ENCODE results near the gene KPNA5. TPM values are rescaled to one million over a fixed set of nuclear protein-coding genes. Genes with fewer than 3 reads are reported as not detected.
A peak's percentile ranks its signal among the peaks of the same experiment; 100 is the strongest.
"Not testable (repeated sequence)": the region's sequence is repeated elsewhere in the genome, so short reads cannot be mapped to it uniquely, and the experiment has no call there.

Gene KPNA5
- total and polyA plus RNA-seq, 9 of the 15 experiments (the other 6 are each of a cell fraction or from before 2014, with no cell fraction given): 3.2 to 10.3 (median 6.5) TPM

DNA sequence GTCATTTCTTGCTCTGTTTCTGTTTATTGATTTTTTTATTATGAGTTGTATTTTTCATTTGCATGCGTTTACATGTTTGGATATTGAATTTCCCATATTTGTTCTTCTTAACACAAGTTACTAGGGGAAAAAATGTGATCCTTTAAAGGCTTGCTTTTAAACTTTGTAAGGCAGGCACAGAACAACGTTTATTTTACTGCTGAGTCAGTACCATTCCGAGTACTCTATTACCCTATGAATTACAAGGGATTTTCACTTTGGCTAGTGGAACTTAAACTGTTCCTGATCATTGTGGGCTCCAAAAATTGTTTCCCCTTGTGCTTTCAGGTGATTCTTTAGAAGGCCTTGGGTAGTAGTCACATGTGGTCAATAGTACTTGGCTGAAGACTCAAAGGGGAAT is 56.0 kb downstream of the KPNA5 start:
- DNase-seq (ENCODE audit: extremely low read depth in 1 of 4, low spot score in 3 of 4) (no peak), ATAC-seq (no peak), FAIRE-seq (no peak)
- 46% methylated on average over 3 of the region's 3 CpGs for WGBS (ENCODE audit: insufficient coverage, low coverage, missing lambda C conversion rate)
- TF ChIP-seq, protein P1, sequence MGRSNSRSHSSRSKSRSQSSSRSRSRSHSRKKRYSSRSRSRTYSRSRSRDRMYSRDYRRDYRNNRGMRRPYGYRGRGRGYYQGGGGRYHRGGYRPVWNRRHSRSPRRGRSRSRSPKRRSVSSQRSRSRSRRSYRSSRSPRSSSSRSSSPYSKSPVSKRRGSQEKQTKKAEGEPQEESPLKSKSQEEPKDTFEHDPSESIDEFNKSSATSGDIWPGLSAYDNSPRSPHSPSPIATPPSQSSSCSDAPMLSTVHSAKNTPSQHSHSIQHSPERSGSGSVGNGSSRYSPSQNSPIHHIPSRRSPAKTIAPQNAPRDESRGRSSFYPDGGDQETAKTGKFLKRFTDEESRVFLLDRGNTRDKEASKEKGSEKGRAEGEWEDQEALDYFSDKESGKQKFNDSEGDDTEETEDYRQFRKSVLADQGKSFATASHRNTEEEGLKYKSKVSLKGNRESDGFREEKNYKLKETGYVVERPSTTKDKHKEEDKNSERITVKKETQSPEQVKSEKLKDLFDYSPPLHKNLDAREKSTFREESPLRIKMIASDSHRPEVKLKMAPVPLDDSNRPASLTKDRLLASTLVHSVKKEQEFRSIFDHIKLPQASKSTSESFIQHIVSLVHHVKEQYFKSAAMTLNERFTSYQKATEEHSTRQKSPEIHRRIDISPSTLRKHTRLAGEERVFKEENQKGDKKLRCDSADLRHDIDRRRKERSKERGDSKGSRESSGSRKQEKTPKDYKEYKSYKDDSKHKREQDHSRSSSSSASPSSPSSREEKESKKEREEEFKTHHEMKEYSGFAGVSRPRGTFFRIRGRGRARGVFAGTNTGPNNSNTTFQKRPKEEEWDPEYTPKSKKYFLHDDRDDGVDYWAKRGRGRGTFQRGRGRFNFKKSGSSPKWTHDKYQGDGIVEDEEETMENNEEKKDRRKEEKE (IDR thresholded peaks at IDR 0.05; ENCODE audit: borderline replicate concordance in 1 of 2, control insufficient read depth in 1 of 2, low read depth in 2 of 2, low read length in 1 of 2): no peak
- no peak for TF ChIP-seq TEAD1 (CRISPR knock-in tag; IDR thresholded peaks at IDR 0.05)
- no peak for TF ChIP-seq CHD1 (IDR thresholded peaks at IDR 0.05; ENCODE audit: low read length)
- TF ChIP-seq, protein P2, sequence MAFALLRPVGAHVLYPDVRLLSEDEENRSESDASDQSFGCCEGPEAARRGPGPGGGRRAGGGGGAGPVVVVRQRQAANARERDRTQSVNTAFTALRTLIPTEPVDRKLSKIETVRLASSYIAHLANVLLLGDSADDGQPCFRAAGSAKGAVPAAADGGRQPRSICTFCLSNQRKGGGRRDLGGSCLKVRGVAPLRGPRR (CRISPR knock-in tag; IDR thresholded peaks at IDR 0.05): no peak
- no peak for TF ChIP-seq KDM5B (IDR thresholded peaks at IDR 0.05; ENCODE audit: insufficient replicate concordance, low read depth, low read length)
- TF ChIP-seq HIVEP1 (CRISPR knock-in tag; IDR thresholded peaks at IDR 0.05): no peak
- peak; percentile 34; the same call in 1 of the 2 replicates for TF ChIP-seq C11orf30 (IDR thresholded peaks at IDR 0.05; ENCODE audit: low read depth)
- peak; percentile 74 for TF ChIP-seq ZNF316 (IDR thresholded peaks at IDR 0.05)
- TF ChIP-seq RFX5 (IDR thresholded peaks at IDR 0.05; ENCODE audit: low read depth, low read length): no peak
- peak; percentile 15; the same call in 1 of the 2 replicates for TF ChIP-seq MAFF (IDR thresholded peaks at IDR 0.05; ENCODE audit: low read length)
- BruUV-seq (replicated peaks): no TSS peak
- no peak overlapping the region for H3K27ac ChIP-seq (ENCODE audit: extremely low read depth, low read depth, low read length)
- ChIA-PET CTCF (ENCODE audit: low intra/inter-chr PET ratio) (no interaction called here), POLR2A (no interaction called here)
- H4K20me1 ChIP-seq (replicated peaks; ENCODE audit: control insufficient read depth, insufficient read depth, low read length): no peaks in the 10 kb centered on the region
- peaks cover 2% of the 10 kb centered on the region; the same call in 1 of the 3 replicates for H3K36me3 ChIP-seq (ENCODE audit: control insufficient read depth, insufficient read depth, low read length)
- H3K79me2 ChIP-seq (ENCODE audit: control insufficient read depth, insufficient read depth, low read length): no peaks in the 10 kb centered on the region
- H3K9me3 ChIP-seq (replicated peaks; ENCODE audit: control insufficient read depth, insufficient read depth, low read depth, low read length): no peaks in the 10 kb centered on the region
- H3K4me3 ChIP-seq: no peak overlapping the region
- intact Hi-C loops (cut with micrococcal nuclease): no loop called here
- in situ Hi-C loops (cut with MboI): no loop called here
- no peaks in the 10 kb centered on the region for H3K9me1 ChIP-seq (ENCODE audit: control insufficient read depth, insufficient read depth, low read length)
- H3K4me2 ChIP-seq (ENCODE audit: insufficient read depth, low read length): no peak overlapping the region
- no peaks in the 10 kb centered on the region for H3K4me1 ChIP-seq (replicated peaks in 1 of 2; ENCODE audit: control insufficient read depth in 2 of 2, insufficient read depth in 2 of 2, low read length in 2 of 2)
- H3K9ac ChIP-seq (ENCODE audit: insufficient read depth in 1 of 2, low read depth in 2 of 2, low read length in 2 of 2): no peak overlapping the region
- H3K27me3 ChIP-seq (ENCODE audit: control insufficient read depth in 2 of 2, insufficient read depth in 2 of 2, low read length in 2 of 2): no peaks in the 10 kb centered on the region
- no peak overlapping the region for H2AFZ ChIP-seq (ENCODE audit: low read depth, low read length)

DNA sequence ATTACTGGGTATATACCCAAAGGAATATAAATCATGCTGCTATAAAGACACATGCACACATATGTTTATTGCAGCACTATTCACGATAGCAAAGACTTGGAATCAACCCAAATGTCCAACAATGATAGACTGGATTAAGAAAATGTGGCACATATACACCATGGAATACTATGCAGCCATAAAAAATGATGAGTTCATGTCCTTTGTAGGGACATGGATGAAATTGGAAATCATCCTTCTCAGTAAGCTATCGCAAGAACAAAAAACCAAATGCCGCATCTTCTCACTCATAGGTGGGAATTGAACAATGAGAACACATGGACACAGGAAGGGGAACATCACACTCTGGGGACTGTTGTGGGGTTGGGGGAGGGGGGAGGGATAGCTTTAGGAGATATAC is 59.5 kb downstream of the KPNA5 start:
- CTCF ChIA-PET (ENCODE audit: low intra/inter-chr PET ratio); in situ Hi-C loops (cut with MboI); POLR2A ChIA-PET: not testable (repeated sequence)

More for the DNA sequence above, 59.5 kb downstream of the KPNA5 start:
- H3K4me1 ChIP-seq (replicated peaks in 1 of 2; ENCODE audit: control insufficient read depth in 2 of 2, insufficient read depth in 2 of 2, low read length in 2 of 2); H3K4me3 ChIP-seq; H3K9ac ChIP-seq (ENCODE audit: insufficient read depth in 1 of 2, low read depth in 2 of 2, low read length in 2 of 2); BruUV-seq (replicated peaks); H3K27me3 ChIP-seq (ENCODE audit: control insufficient read depth in 2 of 2, insufficient read depth in 2 of 2, low read length in 2 of 2); H3K4me2 ChIP-seq (ENCODE audit: insufficient read depth, low read length); DNase-seq (ENCODE audit: extremely low read depth in 1 of 4, low spot score in 3 of 4); H3K9me1 ChIP-seq (ENCODE audit: control insufficient read depth, insufficient read depth, low read length); FAIRE-seq; H3K9me3 ChIP-seq (replicated peaks; ENCODE audit: control insufficient read depth, insufficient read depth, low read depth, low read length); H3K27ac ChIP-seq (ENCODE audit: extremely low read depth, low read depth, low read length); H4K20me1 ChIP-seq (replicated peaks; ENCODE audit: control insufficient read depth, insufficient read depth, low read length); H3K79me2 ChIP-seq (ENCODE audit: control insufficient read depth, insufficient read depth, low read length); intact Hi-C loops (cut with micrococcal nuclease); H2AFZ ChIP-seq (ENCODE audit: low read depth, low read length); ATAC-seq; H3K36me3 ChIP-seq (ENCODE audit: control insufficient read depth, insufficient read depth, low read length): not testable (repeated sequence)
- WGBS (ENCODE audit: insufficient coverage, low coverage, missing lambda C conversion rate): 100% methylated on average over 2 of the region's 3 CpGs
